NK-92 (cell line): Measurements from ENCODE around the gene SDC3.

Experiments used
- DNase-seq: peaks from one replicate; lab custom pipeline; 2025; ENCODE audit not compliant: unreplicated experiment; lab: John Stamatoyannopoulos, UW

Gene SDC3

GRCh38 chr1:30890502-30891226 is 17.9 kb downstream of the SDC3 start:
- no peak for DNase-seq

- DNase-seq = no peak
These were observed 19.0 kb downstream of the SDC3 start for GRCh38 chr1:30889511-30889910.

- DNase-seq = no peak
These were observed 19.6 kb downstream of the SDC3 start for GRCh38 chr1:30888975-30889374.

GRCh38 chr1:30888391-30888790 is 20.2 kb downstream of the SDC3 start:
- DNase-seq = no peak

- no peak for DNase-seq
These were observed 20.9 kb downstream of the SDC3 start for GRCh38 chr1:30887485-30888315.

- no peak for DNase-seq
These were observed 21.7 kb downstream of the SDC3 start for GRCh38 chr1:30886710-30887428.

GRCh38 chr1:30885570-30886522 is 22.7 kb downstream of the SDC3 start:
- DNase-seq = no peak

GRCh38 chr1:30884723-30885122 is 23.8 kb downstream of the SDC3 start:
- DNase-seq = no peak

GRCh38 chr1:30883389-30884172 is 25.0 kb downstream of the SDC3 start:
- no peak for DNase-seq

GRCh38 chr1:30882678-30883388 is 25.7 kb downstream of the SDC3 start:
- DNase-seq = no peak

GRCh38 chr1:30881319-30882181 is 27.0 kb downstream of the SDC3 start:
- DNase-seq = no peak

- no peak for DNase-seq
These were observed 27.8 kb downstream of the SDC3 start for GRCh38 chr1:30880678-30881318.

- no peak for DNase-seq
These were observed 28.4 kb downstream of the SDC3 start for GRCh38 chr1:30879940-30880677.

- DNase-seq = no peak
These were observed 29.3 kb downstream of the SDC3 start for GRCh38 chr1:30879126-30879786.

GRCh38 chr1:30878559-30878958 is 30.0 kb downstream of the SDC3 start:
- no peak for DNase-seq

GRCh38 chr1:30878016-30878415 is 30.5 kb downstream of the SDC3 start:
- no peak for DNase-seq
